Measurements from ENCODE around the gene UGT1A5. TPM values are rescaled to one million over a fixed set of nuclear protein-coding genes. Genes with fewer than 3 reads are reported as not detected.

UGT1A5 gene
- total and polyA plus RNA-seq, 10 of the 15 experiments (the other 5 are each of a cell fraction or from before 2014, with no cell fraction given) = not detected

- no peaks in the 10 kb centered on the region for H3K4me1 ChIP-seq (ENCODE audit: control insufficient read depth, insufficient read depth, low read length)
- H3K9me3 ChIP-seq (replicated peaks; ENCODE audit: control insufficient read depth, insufficient read depth, low read length) = no peaks in the 10 kb centered on the region; the same call in 1 of the 3 replicates
- FAIRE-seq (no peak), ATAC-seq (no peak), DNase-seq (ENCODE audit: low read depth, low spot score) (no peak)
- H3K36me3 ChIP-seq (ENCODE audit: control insufficient read depth in 2 of 2, insufficient read depth in 2 of 2, low read length in 1 of 2) = no peaks in the 10 kb centered on the region
- no peak overlapping the region for H3K9ac ChIP-seq (ENCODE audit: control insufficient read depth, insufficient read depth, low read length)
- no peak overlapping the region for H3K4me2 ChIP-seq (ENCODE audit: control insufficient read depth, insufficient read depth)
- RAD21 ChIA-PET (ENCODE audit: unreplicated experiment) = no interaction called here
- no peak overlapping the region for H3K27ac ChIP-seq (ENCODE audit: control insufficient read depth, insufficient read depth)
- H3K79me2 ChIP-seq (ENCODE audit: control insufficient read depth, insufficient read depth, low read length) = no peaks in the 10 kb centered on the region
- H3K4me3 ChIP-seq = no peak overlapping the region
- no peak overlapping the region for H2AFZ ChIP-seq (ENCODE audit: control insufficient read depth, low read depth, low read length)
- peaks cover 0 to 4% of the 10 kb centered on the region in 2 experiments; a peak in 1 of 4 replicates for H3K27me3 ChIP-seq (replicated peaks in 1 of 2; ENCODE audit: control insufficient read depth in 2 of 2, insufficient read depth in 2 of 2, low read length in 1 of 2)
- SMC1A ChIA-PET (ENCODE audit: uncharacterized antibody, unreplicated experiment) = no interaction called here
- POLR2A ChIA-PET = no interaction called here
- in situ Hi-C loops (cut with MboI) (no loop called here), intact Hi-C loops (cut with micrococcal nuclease; ENCODE audit: unreplicated experiment) (no loop called here)
- H4K20me1 ChIP-seq (ENCODE audit: control insufficient read depth, insufficient read depth) = no peaks in the 10 kb centered on the region
- CTCF ChIA-PET = no interaction called here
- 41% methylated on average over 10 of the region's 10 CpGs for WGBS (ENCODE audit: insufficient coverage, insufficient replicate concordance, low lambda C conversion rate, missing lambda C conversion rate)
- no TSS peak for BruUV-seq (replicated peaks)
- TF ChIP-seq, protein P1, sequence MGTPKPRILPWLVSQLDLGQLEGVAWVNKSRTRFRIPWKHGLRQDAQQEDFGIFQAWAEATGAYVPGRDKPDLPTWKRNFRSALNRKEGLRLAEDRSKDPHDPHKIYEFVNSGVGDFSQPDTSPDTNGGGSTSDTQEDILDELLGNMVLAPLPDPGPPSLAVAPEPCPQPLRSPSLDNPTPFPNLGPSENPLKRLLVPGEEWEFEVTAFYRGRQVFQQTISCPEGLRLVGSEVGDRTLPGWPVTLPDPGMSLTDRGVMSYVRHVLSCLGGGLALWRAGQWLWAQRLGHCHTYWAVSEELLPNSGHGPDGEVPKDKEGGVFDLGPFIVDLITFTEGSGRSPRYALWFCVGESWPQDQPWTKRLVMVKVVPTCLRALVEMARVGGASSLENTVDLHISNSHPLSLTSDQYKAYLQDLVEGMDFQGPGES (IDR thresholded peaks at IDR 0.05) = no peak
- TF ChIP-seq MYC (IDR thresholded peaks at IDR 0.05; ENCODE audit: insufficient read depth, insufficient read length, insufficient replicate concordance, low read length, severe bottlenecking) (no peak), IRF4 (IDR thresholded peaks at IDR 0.05; ENCODE audit: low read depth, low read length) (no peak), SREBF1 (IDR thresholded peaks at IDR 0.05; ENCODE audit: low read length) (no peak), NR2C2 (IDR thresholded peaks at IDR 0.05; ENCODE audit: borderline replicate concordance, control insufficient read depth, insufficient read length, low read depth) (no peak), NFXL1 (IDR thresholded peaks at IDR 0.05; ENCODE audit: borderline replicate concordance) (no peak), CHD1 (IDR thresholded peaks at IDR 0.05; ENCODE audit: low read depth, low read length) (no peak), IKZF2 (IDR thresholded peaks at IDR 0.05) (no peak), SIN3A (IDR thresholded peaks at IDR 0.05; ENCODE audit: low read depth, low read length) (no peak), MXI1 (IDR thresholded peaks at IDR 0.05; ENCODE audit: low read depth, low read length) (no peak), IKZF1 (conservative IDR thresholded peaks at IDR 0.05) (no peak), GATAD2B (conservative IDR thresholded peaks at IDR 0.05; ENCODE audit: low read depth) (no peak)
- TF ChIP-seq, protein P2, sequence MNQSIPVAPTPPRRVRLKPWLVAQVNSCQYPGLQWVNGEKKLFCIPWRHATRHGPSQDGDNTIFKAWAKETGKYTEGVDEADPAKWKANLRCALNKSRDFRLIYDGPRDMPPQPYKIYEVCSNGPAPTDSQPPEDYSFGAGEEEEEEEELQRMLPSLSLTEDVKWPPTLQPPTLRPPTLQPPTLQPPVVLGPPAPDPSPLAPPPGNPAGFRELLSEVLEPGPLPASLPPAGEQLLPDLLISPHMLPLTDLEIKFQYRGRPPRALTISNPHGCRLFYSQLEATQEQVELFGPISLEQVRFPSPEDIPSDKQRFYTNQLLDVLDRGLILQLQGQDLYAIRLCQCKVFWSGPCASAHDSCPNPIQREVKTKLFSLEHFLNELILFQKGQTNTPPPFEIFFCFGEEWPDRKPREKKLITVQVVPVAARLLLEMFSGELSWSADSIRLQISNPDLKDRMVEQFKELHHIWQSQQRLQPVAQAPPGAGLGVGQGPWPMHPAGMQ (IDR thresholded peaks at IDR 0.05; ENCODE audit: borderline replicate concordance) = no peak
- TF ChIP-seq, protein P3, sequence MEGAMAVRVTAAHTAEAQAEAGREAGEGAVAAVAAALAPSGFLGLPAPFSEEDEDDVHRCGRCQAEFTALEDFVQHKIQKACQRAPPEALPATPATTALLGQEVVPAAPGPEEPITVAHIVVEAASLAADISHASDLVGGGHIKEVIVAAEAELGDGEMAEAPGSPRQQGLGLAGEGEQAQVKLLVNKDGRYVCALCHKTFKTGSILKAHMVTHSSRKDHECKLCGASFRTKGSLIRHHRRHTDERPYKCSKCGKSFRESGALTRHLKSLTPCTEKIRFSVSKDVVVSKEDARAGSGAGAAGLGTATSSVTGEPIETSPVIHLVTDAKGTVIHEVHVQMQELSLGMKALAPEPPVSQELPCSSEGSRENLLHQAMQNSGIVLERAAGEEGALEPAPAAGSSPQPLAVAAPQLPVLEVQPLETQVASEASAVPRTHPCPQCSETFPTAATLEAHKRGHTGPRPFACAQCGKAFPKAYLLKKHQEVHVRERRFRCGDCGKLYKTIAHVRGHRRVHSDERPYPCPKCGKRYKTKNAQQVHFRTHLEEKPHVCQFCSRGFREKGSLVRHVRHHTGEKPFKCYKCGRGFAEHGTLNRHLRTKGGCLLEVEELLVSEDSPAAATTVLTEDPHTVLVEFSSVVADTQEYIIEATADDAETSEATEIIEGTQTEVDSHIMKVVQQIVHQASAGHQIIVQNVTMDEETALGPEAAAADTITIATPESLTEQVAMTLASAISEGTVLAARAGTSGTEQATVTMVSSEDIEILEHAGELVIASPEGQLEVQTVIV (IDR thresholded peaks at IDR 0.05; ENCODE audit: borderline replicate concordance, partially characterized antibody) = no peak
- TF ChIP-seq, protein P4, sequence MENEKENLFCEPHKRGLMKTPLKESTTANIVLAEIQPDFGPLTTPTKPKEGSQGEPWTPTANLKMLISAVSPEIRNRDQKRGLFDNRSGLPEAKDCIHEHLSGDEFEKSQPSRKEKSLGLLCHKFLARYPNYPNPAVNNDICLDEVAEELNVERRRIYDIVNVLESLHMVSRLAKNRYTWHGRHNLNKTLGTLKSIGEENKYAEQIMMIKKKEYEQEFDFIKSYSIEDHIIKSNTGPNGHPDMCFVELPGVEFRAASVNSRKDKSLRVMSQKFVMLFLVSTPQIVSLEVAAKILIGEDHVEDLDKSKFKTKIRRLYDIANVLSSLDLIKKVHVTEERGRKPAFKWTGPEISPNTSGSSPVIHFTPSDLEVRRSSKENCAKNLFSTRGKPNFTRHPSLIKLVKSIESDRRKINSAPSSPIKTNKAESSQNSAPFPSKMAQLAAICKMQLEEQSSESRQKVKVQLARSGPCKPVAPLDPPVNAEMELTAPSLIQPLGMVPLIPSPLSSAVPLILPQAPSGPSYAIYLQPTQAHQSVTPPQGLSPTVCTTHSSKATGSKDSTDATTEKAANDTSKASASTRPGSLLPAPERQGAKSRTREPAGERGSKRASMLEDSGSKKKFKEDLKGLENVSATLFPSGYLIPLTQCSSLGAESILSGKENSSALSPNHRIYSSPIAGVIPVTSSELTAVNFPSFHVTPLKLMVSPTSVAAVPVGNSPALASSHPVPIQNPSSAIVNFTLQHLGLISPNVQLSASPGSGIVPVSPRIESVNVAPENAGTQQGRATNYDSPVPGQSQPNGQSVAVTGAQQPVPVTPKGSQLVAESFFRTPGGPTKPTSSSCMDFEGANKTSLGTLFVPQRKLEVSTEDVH (IDR thresholded peaks at IDR 0.05; ENCODE audit: low read depth, partially characterized antibody) = no peak
Measured at GRCh38 chr2:233707940-233708644, 4.6 kb upstream of the UGT1A5 start.

All from GM12878 (cell line).